ENCODE data around the gene EDIL3.

EDIL3 gene

GRCh38 chr5:83937837-83938236 is 446.8 kb downstream of the EDIL3 start:
- DNase-seq: no peak

- no peak for DNase-seq
Observed at GRCh38 chr5:83931969-83932368, 452.7 kb downstream of the EDIL3 start.

GRCh38 chr5:83927140-83927733 is 457.4 kb downstream of the EDIL3 start:
- no peak for DNase-seq

GRCh38 chr5:83925955-83926337 is 458.7 kb downstream of the EDIL3 start:
- no peak for DNase-seq

GRCh38 chr5:83925321-83925954 is 459.2 kb downstream of the EDIL3 start:
- DNase-seq: no peak

- DNase-seq: no peak
Observed at GRCh38 chr5:83924891-83925290, 459.8 kb downstream of the EDIL3 start.

GRCh38 chr5:83924171-83924570 is 460.5 kb downstream of the EDIL3 start:
- no peak for DNase-seq

GRCh38 chr5:83922699-83923098 is 462.0 kb downstream of the EDIL3 start:
- no peak for DNase-seq

GRCh38 chr5:83921666-83922193 is 462.9 kb downstream of the EDIL3 start:
- no peak for DNase-seq

- DNase-seq: no peak
Observed at GRCh38 chr5:83919071-83920041, 465.3 kb downstream of the EDIL3 start.

- DNase-seq: no peak
Observed at GRCh38 chr5:83917261-83917908, 467.3 kb downstream of the EDIL3 start.

- DNase-seq: no peak
Observed at GRCh38 chr5:83914662-83915418, 469.8 kb downstream of the EDIL3 start.

GRCh38 chr5:83914199-83914598 is 470.5 kb downstream of the EDIL3 start:
- DNase-seq: no peak

GRCh38 chr5:83913593-83913992 is 471.1 kb downstream of the EDIL3 start:
- DNase-seq: no peak

GRCh38 chr5:83911367-83911919 is 473.2 kb downstream of the EDIL3 start:
- no peak for DNase-seq

- no peak for DNase-seq
Observed at GRCh38 chr5:83900306-83900705, 484.4 kb downstream of the EDIL3 start.

- no peak for DNase-seq
Observed at GRCh38 chr5:83899326-83899970, 485.2 kb downstream of the EDIL3 start.

- DNase-seq: no peak
Observed at GRCh38 chr5:83895860-83896259, 488.8 kb downstream of the EDIL3 start.

GRCh38 chr5:83891261-83891660 is 493.4 kb downstream of the EDIL3 start:
- DNase-seq: no peak
